Measurements from ENCODE around the gene TMEM151A.
A peak's percentile ranks its signal among the peaks of the same experiment; 100 is the strongest.

TMEM151A gene

GRCh38 chr11:66336234-66337102 lies 44.8 kb downstream of the TMEM151A start, which contains the start of gene RIN1:
Gene RIN1 (minus strand): TSS chr11:66336434. CDS start chr11:66336402, 32 bp downstream.
- peak; percentile 43 to 64 for DNase-seq (ENCODE audit: low read depth in 2 of 2)

GRCh38 chr11:66337103-66337899 lies 45.6 kb downstream of the TMEM151A start:
- DNase-seq (ENCODE audit: low read depth in 2 of 2), result no peak

GRCh38 chr11:66338276-66339161 lies 46.8 kb downstream of the TMEM151A start:
- DNase-seq (ENCODE audit: low read depth in 2 of 2), result no peak

GRCh38 chr11:66339162-66339675 lies 47.5 kb downstream of the TMEM151A start:
- DNase-seq (ENCODE audit: low read depth in 2 of 2), result no peak

- no peak for DNase-seq (ENCODE audit: low read depth in 2 of 2)
Observed at GRCh38 chr11:66339686-66340483, 48.2 kb downstream of the TMEM151A start.

GRCh38 chr11:66340596-66341501 lies 49.2 kb downstream of the TMEM151A start:
- DNase-seq (ENCODE audit: low read depth in 2 of 2), result no peak

- DNase-seq (ENCODE audit: low read depth in 2 of 2), result no peak
Observed at GRCh38 chr11:66341502-66342126, 49.9 kb downstream of the TMEM151A start.

- no peak for DNase-seq (ENCODE audit: low read depth in 2 of 2)
Observed at GRCh38 chr11:66343176-66343575, 51.5 kb downstream of the TMEM151A start.

- DNase-seq (ENCODE audit: low read depth in 2 of 2), result peak; percentile 91 to 94
Observed at GRCh38 chr11:66344550-66345315, 53.0 kb downstream of the TMEM151A start, which contains the start of gene BRMS1. Gene BRMS1 (minus strand): TSS chr11:66345104. CDS start chr11:66342234, 2,870 bp downstream.

- no peak for DNase-seq (ENCODE audit: low read depth in 2 of 2)
Observed at GRCh38 chr11:66345316-66345649, 53.6 kb downstream of the TMEM151A start.
